Fibroblast of skin of right quadriceps (primary cell): ENCODE measurements around the gene PCED1B.
"Not testable (repeated sequence)": the region's sequence is repeated elsewhere in the genome, so short reads cannot be mapped to it uniquely, and the experiment has no call there.

Experiments used
- DNase-seq: peaks from one replicate; pipeline ENCODE4 v3.0.0-alpha.2; 2013

PCED1B gene, protein sequence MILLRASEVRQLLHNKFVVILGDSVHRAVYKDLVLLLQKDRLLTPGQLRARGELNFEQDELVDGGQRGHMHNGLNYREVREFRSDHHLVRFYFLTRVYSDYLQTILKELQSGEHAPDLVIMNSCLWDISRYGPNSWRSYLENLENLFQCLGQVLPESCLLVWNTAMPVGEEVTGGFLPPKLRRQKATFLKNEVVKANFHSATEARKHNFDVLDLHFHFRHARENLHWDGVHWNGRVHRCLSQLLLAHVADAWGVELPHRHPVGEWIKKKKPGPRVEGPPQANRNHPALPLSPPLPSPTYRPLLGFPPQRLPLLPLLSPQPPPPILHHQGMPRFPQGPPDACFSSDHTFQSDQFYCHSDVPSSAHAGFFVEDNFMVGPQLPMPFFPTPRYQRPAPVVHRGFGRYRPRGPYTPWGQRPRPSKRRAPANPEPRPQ

DNA sequence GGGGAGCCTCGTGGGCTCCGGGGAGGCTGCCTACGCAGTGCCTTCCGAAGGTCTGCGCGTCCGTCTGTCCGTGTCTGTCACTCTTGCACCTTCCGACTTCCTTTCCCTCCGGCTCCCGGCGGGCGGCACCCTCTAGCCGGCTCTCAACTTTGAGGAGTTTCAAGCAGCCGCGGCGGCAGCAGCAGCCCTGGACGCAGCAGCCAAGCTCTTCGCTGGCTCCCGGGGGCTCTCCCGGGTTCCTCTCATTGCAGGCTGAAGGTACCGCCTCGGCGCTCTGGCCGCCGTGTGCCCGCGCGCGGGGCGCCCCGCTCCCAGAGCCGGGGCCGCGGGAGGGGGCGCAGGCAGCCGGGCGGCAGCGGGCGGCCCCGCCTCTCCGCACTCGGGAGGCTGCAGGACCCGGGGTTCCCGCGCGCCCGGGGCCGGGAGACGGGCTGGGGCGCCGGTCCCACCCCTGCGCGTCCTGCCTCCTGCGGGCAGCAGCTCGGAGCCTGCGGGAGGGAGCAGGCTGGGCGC lies at the start of gene PCED1B, which contains the start of gene AMIGO2:
Gene PCED1B (plus strand): TSS at position 154 of the 513 bp plus-strand sequence. CDS start 155,443 bp downstream, outside the sequence.
Gene AMIGO2 (minus strand): TSS at position 492 of the 513 bp plus-strand sequence. CDS start 957 bp downstream, outside the sequence.
- peak; percentile 76 for DNase-seq

DNA sequence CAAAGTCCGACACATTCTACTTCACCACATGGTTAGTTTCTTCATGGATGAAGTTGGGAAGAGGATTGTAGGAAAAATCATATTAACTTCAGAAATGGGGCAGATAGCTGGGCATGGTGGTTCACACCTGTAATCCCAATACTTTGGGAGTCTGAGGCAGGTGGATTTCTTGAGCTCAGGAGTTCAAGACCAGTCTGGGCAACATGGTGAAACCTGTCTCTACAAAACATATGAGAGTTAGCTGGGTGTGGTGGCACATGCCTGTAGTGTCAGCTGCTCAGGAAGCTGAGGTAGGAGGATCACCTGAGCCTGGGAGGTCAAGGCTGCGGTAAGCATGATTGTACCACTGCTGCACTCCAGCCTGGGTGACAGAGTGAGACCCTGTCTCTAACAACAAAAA lies 49.5 kb upstream of the PCED1B start:
- DNase-seq = no peak

DNA sequence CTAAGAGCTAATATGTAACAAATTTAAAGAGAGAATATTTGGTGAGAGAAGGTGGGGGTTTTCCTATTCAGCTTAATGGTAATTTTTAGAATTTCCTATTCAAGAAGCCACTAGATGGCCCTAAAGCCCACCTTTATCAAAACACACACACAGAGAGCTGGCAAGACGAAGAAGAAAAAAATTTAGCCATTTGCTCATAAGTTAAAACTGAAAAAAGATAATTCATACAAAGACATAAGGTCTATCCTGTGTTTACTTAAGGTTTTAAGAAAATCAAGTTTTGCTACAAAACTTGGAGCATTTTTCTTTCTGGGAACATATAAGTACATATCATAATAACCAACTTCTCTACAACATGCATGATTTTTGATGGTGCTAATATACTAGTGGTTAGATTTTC lies 46.8 kb upstream of the PCED1B start:
- DNase-seq = peak; percentile 62

DNA sequence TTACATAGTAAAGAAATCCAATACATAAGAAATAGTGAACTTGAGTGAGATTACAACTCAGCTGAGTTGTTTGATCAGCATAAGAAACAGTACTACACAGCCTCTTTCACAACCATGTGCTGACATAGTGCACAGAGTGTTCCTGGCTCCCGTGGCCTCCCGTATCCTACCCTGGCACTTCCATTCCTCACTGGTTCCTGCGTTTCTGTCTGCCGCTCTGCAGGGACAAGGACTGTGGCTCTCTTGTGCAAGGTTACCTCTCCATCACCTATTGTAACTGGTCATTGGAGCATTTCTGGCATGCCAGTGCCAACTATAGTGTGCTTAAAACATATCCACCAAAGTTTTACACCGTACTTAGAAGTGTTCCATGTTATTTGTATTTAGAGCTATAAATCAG lies 46.3 kb upstream of the PCED1B start:
- DNase-seq = no peak

DNA sequence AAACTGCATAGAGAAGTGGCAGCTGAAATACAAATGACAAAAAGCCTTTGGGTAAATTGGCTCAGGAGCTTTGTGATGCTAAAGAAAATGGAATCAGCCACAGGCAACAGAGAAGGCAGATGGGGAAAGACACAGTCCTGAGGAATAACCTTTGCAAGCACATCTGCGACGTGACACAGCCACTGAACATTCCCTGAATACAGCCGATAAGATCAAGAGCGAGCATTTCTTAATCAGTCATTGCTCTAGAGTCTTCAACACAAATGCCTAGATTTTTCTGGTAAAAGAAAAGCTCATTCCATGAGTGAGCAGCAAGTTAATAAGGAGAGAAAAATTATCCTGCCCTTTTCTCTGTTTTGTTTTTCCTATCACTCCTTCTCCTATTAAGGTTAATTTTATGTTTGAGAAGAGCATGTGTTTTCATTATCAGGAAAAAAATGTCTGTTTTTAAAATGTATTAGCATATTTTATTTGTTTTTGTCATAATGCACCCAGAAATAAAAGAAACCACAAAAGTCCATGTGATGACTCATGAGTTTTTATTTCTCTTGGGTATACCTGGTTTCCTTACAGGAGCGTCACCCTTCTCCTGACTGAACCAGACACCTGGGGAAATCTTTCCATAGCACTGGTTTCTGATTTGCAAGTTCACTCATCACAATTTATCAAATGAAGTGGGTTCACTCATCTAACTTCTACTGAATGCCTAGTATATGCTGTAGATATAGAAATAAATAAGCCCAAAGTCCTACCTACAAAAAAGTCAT lies 45.4 kb upstream of the PCED1B start:
- DNase-seq = no peak

DNA sequence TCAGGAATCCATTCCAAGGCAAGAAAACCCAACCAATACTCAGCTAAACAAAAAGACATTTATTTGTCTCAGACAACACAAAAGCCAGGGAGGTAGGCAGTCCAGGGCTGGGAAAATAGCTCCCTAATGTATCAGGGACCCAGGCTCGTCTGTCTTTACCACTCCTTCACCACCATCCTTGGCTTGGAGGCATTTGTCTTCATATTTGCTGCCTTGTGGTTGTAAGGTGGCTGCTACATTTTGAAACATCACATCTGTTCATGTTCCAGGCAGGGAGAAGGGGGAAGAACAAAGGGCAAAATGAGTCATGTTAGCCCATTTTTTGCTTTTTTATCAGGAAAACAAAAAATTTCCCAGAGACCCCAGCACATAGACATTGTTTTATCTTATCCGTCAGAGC lies 44.8 kb upstream of the PCED1B start:
- DNase-seq = no peak

DNA sequence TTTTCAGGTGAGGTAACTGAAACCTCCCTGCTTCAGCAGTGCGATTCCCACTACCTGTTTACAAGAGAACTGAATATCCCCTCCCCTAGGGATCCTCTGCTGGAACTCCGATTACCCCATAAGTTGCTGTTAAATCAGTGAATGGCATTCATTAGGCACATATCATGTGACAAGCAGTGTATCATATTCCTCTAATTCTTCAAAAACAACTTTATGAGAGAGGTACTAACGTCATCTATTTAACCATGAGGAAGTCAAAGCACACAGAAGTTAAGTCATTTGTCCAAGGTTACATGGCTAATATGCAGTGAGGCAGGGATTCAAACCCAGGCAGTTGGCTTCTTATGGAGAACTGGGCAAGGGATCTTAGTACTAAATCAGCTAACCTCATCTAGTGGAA lies 43.9 kb upstream of the PCED1B start:
- no peak for DNase-seq

DNA sequence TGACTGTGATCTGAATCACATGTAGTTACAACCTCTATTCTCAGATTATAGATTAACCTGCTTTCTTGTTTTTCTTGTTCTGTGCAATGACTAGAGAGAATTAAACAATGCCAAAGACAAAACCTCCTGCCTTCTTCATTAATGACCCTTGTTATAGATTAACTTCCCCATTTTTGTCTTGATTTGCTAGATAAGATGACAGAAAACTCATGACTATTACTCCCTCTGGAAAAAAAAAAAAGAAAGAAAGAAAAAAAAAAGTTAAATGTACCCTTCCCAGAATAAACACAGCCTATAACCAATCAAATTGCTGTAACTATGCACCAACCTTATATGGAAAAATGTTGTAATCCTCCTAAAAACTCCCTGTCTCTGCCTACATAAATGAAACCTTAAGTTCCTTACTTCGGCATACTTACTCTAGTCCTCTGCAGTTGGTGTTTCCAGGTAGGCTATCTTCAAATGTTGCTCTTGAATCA lies 41.1 kb upstream of the PCED1B start:
- no peak for DNase-seq

DNA sequence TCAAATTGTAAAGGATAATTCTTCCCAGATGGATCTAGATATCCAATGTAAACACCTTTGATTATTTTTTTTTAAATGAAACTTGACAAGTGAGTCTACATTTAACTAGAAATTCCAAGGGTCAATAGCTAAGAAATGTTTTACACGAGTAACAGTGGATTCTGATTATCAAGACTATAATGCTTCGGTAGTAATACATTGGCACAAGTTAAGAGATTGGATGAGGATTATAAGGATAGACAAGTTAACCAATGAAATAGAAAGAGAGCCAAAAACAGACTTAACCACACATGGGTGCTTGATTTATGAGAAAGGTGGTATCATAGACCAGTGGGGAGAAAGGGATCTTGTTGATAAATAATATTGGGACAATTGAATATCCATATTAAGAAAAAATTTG lies 40.3 kb upstream of the PCED1B start:
- DNase-seq = no peak

DNA sequence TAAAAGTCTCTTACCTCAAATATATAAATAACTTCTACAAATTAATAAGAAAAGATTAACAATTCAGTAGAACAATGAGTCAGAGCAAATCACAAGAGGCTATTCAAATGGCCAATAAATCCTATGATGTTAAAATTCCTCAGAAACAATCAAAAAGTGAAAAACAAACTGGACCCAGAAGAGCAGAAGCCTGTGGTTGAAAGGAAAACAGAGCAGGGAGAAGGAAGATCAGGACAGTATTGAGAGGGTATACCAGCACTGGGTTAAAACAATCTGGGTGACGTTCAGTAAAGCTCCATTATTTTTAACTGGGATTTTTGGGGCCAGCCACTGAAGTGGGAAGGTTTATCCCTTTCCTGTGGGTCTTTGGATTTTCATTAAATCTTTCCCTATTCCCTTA lies 39.7 kb upstream of the PCED1B start:
- DNase-seq = no peak

DNA sequence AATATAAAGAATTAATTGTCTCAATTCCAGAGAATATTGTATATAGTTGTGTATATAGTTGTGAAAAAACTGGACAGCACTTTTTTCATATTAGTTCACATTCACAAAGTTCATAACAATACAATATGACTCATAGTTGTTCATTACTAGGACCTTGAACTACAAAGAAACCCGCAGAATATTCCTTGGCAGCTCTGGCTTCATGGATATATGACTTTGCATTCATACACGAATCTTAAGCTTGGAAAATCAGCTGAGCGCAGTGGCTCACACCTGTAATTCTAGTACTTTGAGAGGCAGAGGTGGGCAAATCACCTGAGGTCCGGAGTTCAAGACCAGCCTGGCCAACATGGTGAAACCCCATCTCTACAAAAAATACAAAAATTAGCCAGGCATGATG lies 38.1 kb upstream of the PCED1B start:
- DNase-seq = no peak

DNA sequence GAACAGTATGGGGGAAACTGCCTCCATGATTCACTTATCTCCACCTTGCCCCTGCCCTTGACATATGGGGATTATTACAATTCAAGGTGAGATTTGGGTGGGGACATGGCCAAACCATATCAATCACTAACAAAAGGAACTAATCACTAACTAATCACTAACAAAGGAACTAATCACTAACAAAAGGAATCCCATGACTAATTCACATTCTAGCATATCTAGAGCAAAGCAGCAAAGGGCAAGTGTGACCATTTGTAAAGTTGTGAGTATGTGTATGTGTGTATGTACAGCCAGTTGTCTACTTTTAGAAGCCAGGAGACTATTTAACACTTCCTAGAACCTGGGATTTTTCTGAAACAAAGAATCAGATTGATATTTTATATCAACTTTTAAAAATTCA lies 30.9 kb upstream of the PCED1B start:
- no peak for DNase-seq

DNA sequence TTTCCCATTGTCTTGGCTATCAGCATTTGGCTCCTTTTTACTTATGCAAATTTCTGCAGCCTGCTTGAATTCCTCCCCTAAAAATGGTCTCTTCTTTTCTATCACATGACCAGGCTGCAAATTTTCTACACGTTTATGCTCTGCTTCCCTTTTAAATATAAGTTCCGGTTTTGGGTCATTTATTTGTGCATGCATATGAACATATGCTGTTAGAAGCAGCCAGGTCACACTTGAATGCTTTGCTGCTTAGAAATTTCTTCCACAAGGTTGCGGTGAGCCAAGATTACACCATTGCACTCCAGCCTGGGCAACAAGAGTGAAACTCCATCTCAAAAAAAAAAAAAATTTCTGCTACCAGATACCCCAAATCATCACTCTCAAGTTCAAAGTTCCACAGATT lies 28.1 kb upstream of the PCED1B start:
- DNase-seq = not testable (repeated sequence)

DNA sequence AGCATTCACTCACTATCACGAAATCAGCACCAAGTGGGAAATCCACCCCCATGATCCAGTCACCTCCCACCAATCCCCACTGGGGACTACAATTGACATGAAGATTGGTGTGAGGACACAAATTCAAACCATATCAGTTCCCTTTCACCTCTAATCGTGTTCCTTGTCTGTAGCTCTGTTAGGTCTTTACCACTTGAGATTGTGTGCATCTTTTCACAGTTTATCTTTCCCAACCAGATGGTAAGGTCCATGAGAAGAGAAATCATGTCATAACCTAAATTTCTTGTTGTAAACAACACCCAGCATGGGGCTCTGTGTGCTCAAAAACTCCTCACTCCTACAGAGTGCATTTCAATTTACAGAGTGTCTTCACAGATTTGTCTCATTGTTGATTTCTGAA lies 27.1 kb upstream of the PCED1B start:
- no peak for DNase-seq

DNA sequence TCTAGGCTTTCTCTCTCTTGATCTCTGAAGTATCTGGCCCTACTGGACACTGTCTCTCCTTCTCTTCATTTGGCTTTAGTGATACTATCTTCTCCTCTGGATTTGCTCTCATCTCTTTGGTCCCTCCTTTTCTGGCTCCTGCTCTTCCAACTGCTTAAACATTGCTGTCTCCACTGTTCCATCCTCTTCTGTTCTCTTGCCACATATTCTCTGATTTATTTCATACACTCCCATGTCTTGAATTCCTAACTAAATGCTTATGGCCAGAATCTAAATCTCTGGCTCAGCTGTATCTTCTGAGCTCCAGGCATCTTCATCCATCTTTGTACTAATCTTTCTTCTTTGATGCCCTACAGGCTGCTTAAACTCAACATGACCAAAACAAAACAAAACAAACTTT lies 25.5 kb upstream of the PCED1B start:
- DNase-seq = no peak

DNA sequence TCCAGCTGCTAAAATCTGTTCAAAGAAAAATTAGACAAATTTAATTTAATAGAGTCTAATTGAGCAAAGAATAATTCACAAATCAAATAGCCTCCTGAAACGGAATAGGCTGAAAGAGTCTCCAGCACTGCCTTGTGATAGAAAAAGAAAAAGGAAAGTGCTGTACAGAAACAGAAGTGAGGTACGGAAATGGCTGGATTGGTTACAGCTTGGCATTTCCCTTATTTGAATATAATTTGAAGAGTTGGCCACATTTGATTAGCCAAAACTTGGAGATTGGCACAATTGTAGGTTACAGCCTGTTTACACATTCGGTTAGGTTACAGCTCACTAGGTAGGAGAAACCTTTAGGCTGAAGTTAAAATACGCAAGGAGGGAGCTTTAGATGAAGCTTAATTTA lies 24.8 kb upstream of the PCED1B start:
- DNase-seq = no peak

DNA sequence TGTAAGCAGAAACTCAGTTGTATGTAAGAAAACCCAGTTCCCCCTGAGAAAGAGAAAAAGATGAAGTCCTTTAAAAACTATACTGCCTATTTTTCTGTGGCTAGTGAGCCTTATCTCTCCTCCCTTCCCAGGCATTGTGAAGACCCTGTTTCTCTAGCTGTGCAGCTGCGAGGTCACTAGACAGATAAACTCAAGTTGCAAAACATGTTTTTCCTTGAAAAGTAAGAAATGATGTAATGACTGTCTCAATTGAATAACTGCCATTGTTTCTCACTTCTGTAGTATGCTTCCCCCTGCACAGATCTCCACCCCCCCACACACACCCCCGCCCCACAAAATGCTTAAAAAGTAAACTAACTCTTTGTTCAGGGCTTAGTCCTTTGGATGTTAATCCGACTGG lies 23.6 kb upstream of the PCED1B start:
- DNase-seq = not testable (repeated sequence)

DNA sequence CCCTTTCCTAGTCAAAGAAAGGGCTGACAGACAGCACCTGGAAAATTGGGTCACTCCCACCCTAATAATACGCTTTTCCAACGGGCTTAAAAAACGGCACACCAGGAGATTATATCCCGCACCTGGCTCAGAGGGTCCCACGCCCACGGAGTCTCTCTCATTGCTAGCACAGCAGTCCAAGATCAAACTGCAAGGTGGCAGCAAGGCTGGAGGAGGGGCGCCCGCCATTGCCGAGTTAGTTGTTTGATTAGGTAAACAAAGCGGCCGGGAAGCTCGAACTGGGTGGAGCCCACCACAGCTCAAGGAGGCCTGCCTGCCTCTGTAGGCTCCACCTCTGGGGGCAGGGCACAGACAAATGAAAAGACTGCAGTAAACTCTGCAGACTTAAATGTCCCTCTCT lies 22.5 kb upstream of the PCED1B start:
- DNase-seq = not testable (repeated sequence)

DNA sequence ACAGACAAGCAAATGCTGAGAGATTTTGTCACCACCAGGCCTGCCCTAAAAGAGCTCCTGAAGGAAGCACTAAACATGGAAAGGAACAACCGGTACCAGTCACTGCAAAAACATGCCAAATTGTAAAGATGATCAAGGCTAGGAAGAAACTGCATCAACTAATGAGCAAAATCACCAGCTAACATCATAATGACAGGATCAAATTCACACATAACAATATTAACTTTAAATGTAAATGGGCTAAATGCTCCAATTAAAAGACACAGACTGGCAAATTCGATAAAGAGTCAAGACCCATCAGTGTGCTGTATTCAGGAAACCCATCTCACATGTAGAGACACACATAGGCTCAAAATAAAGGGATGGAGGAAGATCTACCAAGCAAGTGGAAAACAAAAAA lies 20.8 kb upstream of the PCED1B start:
- not testable (repeated sequence) for DNase-seq

DNA sequence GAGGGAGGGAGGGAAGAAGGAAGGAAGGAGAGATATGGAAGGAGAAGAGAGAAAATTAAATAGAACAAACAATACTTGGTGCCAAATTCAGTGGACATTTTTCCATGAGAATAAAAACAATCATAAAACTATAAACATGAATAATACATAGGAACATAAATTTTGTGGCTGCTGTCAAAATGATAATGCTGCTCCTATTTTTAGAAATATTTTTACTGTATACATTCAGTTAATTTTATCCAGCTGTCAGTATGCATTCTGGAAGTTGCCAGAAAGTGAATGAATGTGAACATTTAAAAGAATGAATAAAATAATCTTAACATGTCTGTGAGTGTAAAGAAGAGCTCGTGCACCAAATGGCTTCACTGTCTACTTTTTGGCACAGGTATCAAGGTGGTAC lies 13.9 kb upstream of the PCED1B start:
- DNase-seq = peak; percentile 39

DNA sequence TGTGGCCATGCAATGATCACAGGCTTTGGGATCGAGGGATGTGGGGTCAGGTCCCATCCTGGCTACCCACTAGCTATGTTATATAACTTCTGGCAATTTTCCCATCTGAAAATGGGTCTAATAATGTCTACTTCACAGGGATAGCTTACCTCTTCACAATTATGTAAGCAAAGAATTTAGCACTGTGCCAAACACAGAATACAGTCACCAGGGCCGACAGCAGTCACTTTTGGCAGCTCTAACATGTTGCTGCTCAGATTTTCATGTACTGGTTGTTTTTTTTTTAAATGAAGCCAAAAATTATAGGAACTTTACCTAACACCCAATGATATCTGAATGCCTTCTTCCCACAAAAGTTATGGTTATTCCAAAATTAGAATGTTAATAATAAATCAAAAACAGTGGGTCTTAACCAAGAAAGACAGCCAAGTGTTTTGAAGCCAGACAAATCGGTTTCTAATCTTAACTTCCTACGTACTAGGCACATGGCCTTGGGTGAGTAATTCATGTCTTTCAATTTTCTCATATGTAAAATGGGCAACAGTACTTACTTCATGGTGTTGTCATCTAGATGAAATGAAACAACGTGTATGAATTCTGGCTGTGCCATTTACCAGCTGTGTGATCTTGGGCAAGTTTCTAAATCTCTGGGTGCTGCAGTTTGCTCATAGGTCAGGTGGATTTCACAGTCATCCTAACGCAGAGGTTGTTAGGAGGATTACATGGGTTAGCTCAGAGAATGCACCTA lies 13.0 kb upstream of the PCED1B start:
- peak; percentile 74 for DNase-seq

DNA sequence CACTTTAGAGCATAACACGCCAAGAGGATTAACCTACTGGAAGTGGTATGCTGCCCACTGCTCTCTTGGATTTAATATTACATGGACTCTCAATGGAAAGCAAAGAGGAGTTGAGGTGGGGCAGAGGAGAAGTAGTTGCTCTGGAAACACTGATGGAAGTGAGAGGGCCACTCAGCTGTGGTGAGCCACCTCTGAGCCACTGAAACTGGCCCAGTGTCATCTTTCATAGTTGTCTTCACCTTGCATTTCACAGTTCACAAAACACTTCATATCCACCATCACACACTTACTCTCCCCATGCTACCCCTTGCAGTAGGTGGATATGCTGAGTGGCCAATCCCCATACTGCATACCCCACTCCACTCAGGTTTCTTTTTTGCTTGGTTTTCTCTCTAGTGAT lies 12.2 kb upstream of the PCED1B start:
- DNase-seq = no peak
